ENCODE data around the gene KIDINS220. TPM values are rescaled to one million over a fixed set of nuclear protein-coding genes. Genes with fewer than 3 reads are reported as not detected.

KIDINS220 gene
- total RNA-seq, 6 experiments from 2014 or later: 17.0 to 24.8 (median 21.5) TPM

- WGBS (ENCODE audit: insufficient coverage, low coverage, low lambda C conversion rate, missing lambda C conversion rate): 56% methylated on average over 3 of the region's 5 CpGs
- ATAC-seq: no peak
- intact Hi-C loops (cut with DNase I): no loop called here
- TF ChIP-seq CTCF (IDR thresholded peaks at IDR 0.05): no peak
- no peak for TF ChIP-seq POLR2A (IDR thresholded peaks at IDR 0.05)
- no peak overlapping the region for H3K27ac ChIP-seq
- DNase-seq: no peak
- H3K36me3 ChIP-seq: no peaks in the 10 kb centered on the region
- H3K9me3 ChIP-seq: no peaks in the 10 kb centered on the region
- no peak overlapping the region for H3K4me3 ChIP-seq
- no peaks in the 10 kb centered on the region for H3K4me1 ChIP-seq
- no peaks in the 10 kb centered on the region for H3K27me3 ChIP-seq
Measured at GRCh38 chr2:8882094-8882493, 44.7 kb upstream of the KIDINS220 start.

- no peak for DNase-seq
- Histone ChIP-seq H3K4me3 (no peak overlapping the region), H3K27ac (no peak overlapping the region), H3K27me3 (no peaks in the 10 kb centered on the region), H3K4me1 (no peaks in the 10 kb centered on the region), H3K36me3 (no peaks in the 10 kb centered on the region), H3K9me3 (no peaks in the 10 kb centered on the region)
- 84% methylated on average over 4 of the region's 4 CpGs for WGBS (ENCODE audit: insufficient coverage, low coverage, low lambda C conversion rate, missing lambda C conversion rate)
- no peak for ATAC-seq
- intact Hi-C loops (cut with DNase I): no loop called here
- no peak for TF ChIP-seq CTCF (IDR thresholded peaks at IDR 0.05)
- no peak for TF ChIP-seq POLR2A (IDR thresholded peaks at IDR 0.05)
Measured at GRCh38 chr2:8877894-8878293, 40.5 kb upstream of the KIDINS220 start.

GRCh38 chr2:8877332-8877731, 39.9 kb upstream of the KIDINS220 start:
- 71% methylated on average over 4 of the region's 4 CpGs for WGBS (ENCODE audit: insufficient coverage, low coverage, low lambda C conversion rate, missing lambda C conversion rate)
- ATAC-seq: no peak
- Histone ChIP-seq H3K4me3 (no peak overlapping the region), H3K36me3 (no peaks in the 10 kb centered on the region), H3K27me3 (no peaks in the 10 kb centered on the region), H3K9me3 (no peaks in the 10 kb centered on the region), H3K27ac (no peak overlapping the region), H3K4me1 (no peaks in the 10 kb centered on the region)
- DNase-seq: no peak
- no peak for TF ChIP-seq POLR2A (IDR thresholded peaks at IDR 0.05)
- TF ChIP-seq CTCF (IDR thresholded peaks at IDR 0.05): no peak
- intact Hi-C loops (cut with DNase I): no loop called here

DNA sequence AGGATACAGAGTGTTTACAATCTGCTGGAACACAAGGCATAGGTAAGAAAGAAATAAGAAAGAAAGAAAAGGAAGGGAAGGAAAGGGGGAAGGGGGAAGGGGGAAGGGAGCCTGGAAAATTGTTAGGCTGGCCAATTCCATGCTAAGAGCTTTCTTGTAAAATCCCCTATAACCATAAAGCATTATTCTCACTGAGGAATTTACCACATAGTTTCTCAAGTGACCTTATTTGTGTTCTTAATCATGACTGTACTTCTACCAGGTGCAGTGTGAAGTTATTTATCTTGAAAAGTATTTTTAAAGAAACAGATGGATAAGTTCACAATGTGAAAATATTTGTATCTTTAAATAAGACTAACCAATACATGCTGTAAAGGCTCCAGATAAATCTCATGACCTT, 39.2 kb upstream of the KIDINS220 start:
- intact Hi-C loops (cut with DNase I): no loop called here
- Histone ChIP-seq H3K9me3 (no peaks in the 10 kb centered on the region), H3K4me3 (no peak overlapping the region), H3K27ac (no peak overlapping the region), H3K36me3 (no peaks in the 10 kb centered on the region), H3K4me1 (no peaks in the 10 kb centered on the region), H3K27me3 (no peaks in the 10 kb centered on the region)
- ATAC-seq: no peak
- no peak for DNase-seq
- TF ChIP-seq CTCF (IDR thresholded peaks at IDR 0.05): no peak
- TF ChIP-seq POLR2A (IDR thresholded peaks at IDR 0.05): no peak

DNA sequence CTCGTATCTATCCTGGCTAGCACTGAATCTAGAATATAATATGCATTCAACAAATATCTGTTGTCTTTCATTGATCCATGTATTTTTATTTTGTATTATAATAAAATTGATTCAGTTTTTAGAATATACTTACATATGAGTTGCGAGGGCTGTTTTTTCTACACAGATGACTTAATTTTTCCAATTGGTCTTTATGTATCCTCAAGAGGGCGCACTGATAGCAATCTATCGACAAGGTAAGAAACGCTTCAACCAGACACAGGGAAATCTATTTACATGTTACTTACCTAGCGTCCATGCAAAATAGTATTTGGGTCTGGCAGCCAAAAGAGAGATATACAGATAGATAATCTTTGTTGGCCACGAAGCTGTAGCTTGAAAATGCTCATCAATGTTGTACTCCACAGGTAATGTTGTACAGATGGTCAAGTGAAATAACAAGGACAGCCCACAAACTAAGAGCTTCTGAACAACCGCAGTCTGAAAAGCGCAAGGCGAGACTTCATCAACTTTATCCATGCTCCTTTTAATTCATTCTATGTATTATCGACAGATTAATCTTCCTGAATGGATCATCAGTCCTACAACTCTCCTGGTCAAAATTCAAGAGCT, 35.5 kb upstream of the KIDINS220 start:
- intact Hi-C loops (cut with DNase I): no loop called here
- DNase-seq (no peak), ATAC-seq (peak; percentile 46 to 65 (median 58))
- Histone ChIP-seq H3K4me1 (no peaks in the 10 kb centered on the region), H3K4me3 (no peak overlapping the region), H3K36me3 (no peaks in the 10 kb centered on the region), H3K9me3 (no peaks in the 10 kb centered on the region), H3K27me3 (no peaks in the 10 kb centered on the region), H3K27ac (no peak overlapping the region)
- TF ChIP-seq CTCF (IDR thresholded peaks at IDR 0.05) (peak; percentile 28 to 58 (median 56)), POLR2A (IDR thresholded peaks at IDR 0.05) (no peak)
- 41% methylated on average over 11 of the region's 11 CpGs for WGBS (ENCODE audit: insufficient coverage, low coverage, low lambda C conversion rate, missing lambda C conversion rate)

All from right lobe of liver (tissue), 6 donors.